ENCODE results near the gene CHPF2.

DNA sequence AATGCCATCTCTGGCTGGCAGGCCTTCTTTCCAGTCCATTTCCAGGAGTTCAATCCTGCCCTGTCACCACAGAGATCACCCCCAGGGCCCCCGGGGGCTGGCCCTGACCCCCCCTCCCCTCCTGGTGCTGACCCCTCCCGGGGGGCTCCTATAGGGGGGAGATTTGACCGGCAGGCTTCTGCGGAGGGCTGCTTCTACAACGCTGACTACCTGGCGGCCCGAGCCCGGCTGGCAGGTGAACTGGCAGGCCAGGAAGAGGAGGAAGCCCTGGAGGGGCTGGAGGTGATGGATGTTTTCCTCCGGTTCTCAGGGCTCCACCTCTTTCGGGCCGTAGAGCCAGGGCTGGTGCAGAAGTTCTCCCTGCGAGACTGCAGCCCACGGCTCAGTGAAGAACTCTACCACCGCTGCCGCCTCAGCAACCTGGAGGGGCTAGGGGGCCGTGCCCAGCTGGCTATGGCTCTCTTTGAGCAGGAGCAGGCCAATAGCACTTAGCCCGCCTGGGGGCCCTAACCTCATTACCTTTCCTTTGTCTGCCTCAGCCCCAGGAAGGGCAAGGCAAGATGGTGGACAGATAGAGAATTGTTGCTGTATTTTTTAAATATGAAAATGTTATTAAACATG is 6.0 kb downstream of the CHPF2 start:
- no peak for TF ChIP-seq EZH2 (IDR thresholded peaks at IDR 0.05; ENCODE audit: borderline replicate concordance)
- TF ChIP-seq CTCF (IDR thresholded peaks at IDR 0.05; ENCODE audit: poor library complexity), result no peak
- TF ChIP-seq EZH2phosphoT487 (IDR thresholded peaks at IDR 0.05; ENCODE audit: low read depth, severe bottlenecking, unreplicated experiment), result no peak
